ENCODE results near the gene NDRG2. TPM values are rescaled to one million over a fixed set of nuclear protein-coding genes. Genes with fewer than 3 reads are reported as not detected.
A peak's percentile ranks its signal among the peaks of the same experiment; 100 is the strongest.
"Not testable (repeated sequence)": the region's sequence is repeated elsewhere in the genome, so short reads cannot be mapped to it uniquely, and the experiment has no call there.

Gene NDRG2
- total RNA-seq, 1 donor from 2014 or later, result 3.6 TPM

GRCh38 chr14:21014761-21015190, 10.1 kb downstream of the NDRG2 start:
- DNase-seq (ENCODE audit: low read depth in 2 of 2), result peak; percentile 87 to 91

GRCh38 chr14:21011136-21011535, 13.7 kb downstream of the NDRG2 start:
- DNase-seq (ENCODE audit: low read depth in 2 of 2), result no peak

GRCh38 chr14:21009721-21010120, 15.1 kb downstream of the NDRG2 start:
- not testable (repeated sequence) for DNase-seq (ENCODE audit: low read depth in 2 of 2)

GRCh38 chr14:21003788-21004346, 21.0 kb downstream of the NDRG2 start:
- DNase-seq (ENCODE audit: low read depth in 2 of 2), result no peak

GRCh38 chr14:21001218-21001617, 23.6 kb downstream of the NDRG2 start:
- DNase-seq (ENCODE audit: low read depth in 2 of 2), result no peak

GRCh38 chr14:20999591-20999990, 25.3 kb downstream of the NDRG2 start:
- DNase-seq (ENCODE audit: low read depth in 2 of 2), result no peak

- no peak for DNase-seq (ENCODE audit: low read depth in 2 of 2)
These were observed 26.0 kb downstream of the NDRG2 start, which contains the start of gene SLC39A2 for GRCh38 chr14:20998674-20999366. Gene SLC39A2, plus strand, starts transcription at chr14:20999293. Its CDS starts 154 bp downstream, at chr14:20999447.

GRCh38 chr14:20998139-20998538, 26.7 kb downstream of the NDRG2 start:
- DNase-seq (ENCODE audit: low read depth in 2 of 2), result no peak

GRCh38 chr14:20997564-20997963, 27.3 kb downstream of the NDRG2 start:
- DNase-seq (ENCODE audit: low read depth in 2 of 2), result no peak

- DNase-seq (ENCODE audit: low read depth in 2 of 2), result no peak
These were observed 27.7 kb downstream of the NDRG2 start for GRCh38 chr14:20997115-20997514.

GRCh38 chr14:20996521-20996920, 28.3 kb downstream of the NDRG2 start:
- no peak for DNase-seq (ENCODE audit: low read depth in 2 of 2)

- DNase-seq (ENCODE audit: low read depth in 2 of 2), result peak; percentile 70 to 96
These were observed 34.9 kb downstream of the NDRG2 start, which contains the start of gene METTL17 for GRCh38 chr14:20989787-20990600. Gene METTL17, plus strand, starts transcription at chr14:20989980. Its CDS starts 23 bp downstream, at chr14:20990003.

GRCh38 chr14:20989471-20989786, 35.4 kb downstream of the NDRG2 start:
- DNase-seq (ENCODE audit: low read depth in 2 of 2), result no peak

- DNase-seq (ENCODE audit: low read depth in 2 of 2), result peak in 1 of 2 donors; percentile 10
These were observed 36.0 kb downstream of the NDRG2 start for GRCh38 chr14:20988717-20989470.

- peak in 1 of 2 donors; percentile 88 for DNase-seq (ENCODE audit: low read depth in 2 of 2)
These were observed 38.0 kb downstream of the NDRG2 start for GRCh38 chr14:20986811-20987210.

GRCh38 chr14:20985650-20986049, 39.2 kb downstream of the NDRG2 start:
- DNase-seq (ENCODE audit: low read depth in 2 of 2), result not testable (repeated sequence)

- no peak for DNase-seq (ENCODE audit: low read depth in 2 of 2)
These were observed 42.1 kb downstream of the NDRG2 start for GRCh38 chr14:20982646-20983369.

GRCh38 chr14:20980906-20981305, 44.0 kb downstream of the NDRG2 start:
- no peak for DNase-seq (ENCODE audit: low read depth in 2 of 2)

- no peak for DNase-seq (ENCODE audit: low read depth in 2 of 2)
These were observed 46.2 kb downstream of the NDRG2 start for GRCh38 chr14:20978687-20979086.

- DNase-seq (ENCODE audit: low read depth in 2 of 2), result peak in 1 of 2 donors; percentile 51
These were observed 48.6 kb downstream of the NDRG2 start for GRCh38 chr14:20976291-20976690.

GRCh38 chr14:20973501-20973900, 51.4 kb downstream of the NDRG2 start:
- no peak for DNase-seq (ENCODE audit: low read depth in 2 of 2)
